Memory B cell (primary cell): ENCODE measurements around the gene SH3RF1.
"Not testable (repeated sequence)": the region's sequence is repeated elsewhere in the genome, so short reads cannot be mapped to it uniquely, and the experiment has no call there.

Experiments
- ATAC-seq: fragments of 150-1000 bp; cut with Tn5 transposase; 2 replicates; pipeline ENCODE4 v1.10.0; 2021; ENCODE audit warnings: low read depth, mild to moderate bottlenecking, moderate library complexity
- DNase-seq, 2 donors: peaks; one replicate each; pipeline ENCODE4 v3.0.0; 2022; ENCODE audit warnings: low spot score in 2 of 2
- H3K27ac Mint-ChIP-seq: one replicate; pipeline ENCODE4 v1.8.0; 2022; ENCODE audit warnings: mild to moderate bottlenecking, moderate library complexity, mixed read lengths
- H3K27me3 Mint-ChIP-seq: one replicate; pipeline ENCODE4 v1.8.0; 2022; ENCODE audit warnings: mixed read lengths
- H3K36me3 Mint-ChIP-seq: one replicate; pipeline ENCODE4 v1.8.0; 2022; ENCODE audit warnings: mild to moderate bottlenecking, mixed read lengths
- H3K4me1 Mint-ChIP-seq: one replicate; pipeline ENCODE4 v1.8.0; 2022; ENCODE audit warnings: mixed read lengths
- H3K4me3 Mint-ChIP-seq: one replicate; pipeline ENCODE4 v1.8.0; 2022; ENCODE audit warnings: mild to moderate bottlenecking, moderate library complexity, mixed read lengths
- H3K9me3 Mint-ChIP-seq: one replicate; pipeline ENCODE4 v1.8.0; 2022; ENCODE audit warnings: mixed read lengths

SH3RF1 gene

DNA sequence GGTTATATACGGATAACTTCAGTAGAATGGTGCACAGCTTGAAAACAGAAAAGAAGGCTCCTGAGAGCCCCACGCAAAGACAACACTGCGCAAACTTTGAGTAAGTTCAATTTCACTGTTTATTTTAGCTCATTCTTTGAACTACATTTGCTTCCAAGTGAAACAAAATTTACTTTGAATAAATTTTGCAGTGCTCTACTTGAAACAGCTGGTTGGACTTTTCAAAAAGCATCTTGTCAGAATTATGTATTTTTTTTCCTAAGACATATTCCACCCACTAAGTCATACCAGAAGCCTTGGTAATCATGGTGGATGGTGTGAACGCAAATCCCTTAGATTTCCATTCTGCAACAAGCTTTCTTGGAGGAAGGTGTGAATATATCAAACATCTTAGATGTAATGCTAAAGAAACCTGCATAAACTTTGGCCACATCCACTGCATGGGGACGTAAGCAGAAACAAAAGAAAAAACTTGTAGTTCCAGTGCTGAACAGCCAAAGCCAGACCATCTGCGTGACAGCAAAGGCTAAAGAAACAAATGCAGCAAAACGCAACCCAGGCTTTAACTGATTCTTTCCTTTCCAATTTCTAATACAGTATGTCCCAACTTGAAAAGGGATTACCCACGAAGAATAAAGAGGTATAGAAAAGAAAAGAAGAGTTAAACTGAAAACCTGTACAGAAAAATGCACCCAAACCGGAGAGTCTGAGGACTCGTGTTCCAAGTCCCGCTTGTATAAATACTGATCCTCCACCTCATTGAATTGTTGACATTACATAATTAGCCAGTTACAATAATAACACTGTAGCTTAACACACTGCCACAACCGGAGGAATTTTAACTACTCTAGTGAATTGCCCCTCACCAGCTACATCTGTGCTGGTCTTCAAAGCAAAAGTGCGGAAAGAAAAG, 90.9 kb downstream of the SH3RF1 start:
- H3K36me3 Mint-ChIP-seq: no peaks in the 10 kb centered on the region
- H3K27me3 Mint-ChIP-seq: no peaks in the 10 kb centered on the region
- ATAC-seq (no peak), DNase-seq (no peak)
- H3K27ac Mint-ChIP-seq: no peak overlapping the region
- H3K4me3 Mint-ChIP-seq: no peak overlapping the region
- no peaks in the 10 kb centered on the region for H3K9me3 Mint-ChIP-seq
- peaks cover 11% of the 10 kb centered on the region for H3K4me1 Mint-ChIP-seq

DNA sequence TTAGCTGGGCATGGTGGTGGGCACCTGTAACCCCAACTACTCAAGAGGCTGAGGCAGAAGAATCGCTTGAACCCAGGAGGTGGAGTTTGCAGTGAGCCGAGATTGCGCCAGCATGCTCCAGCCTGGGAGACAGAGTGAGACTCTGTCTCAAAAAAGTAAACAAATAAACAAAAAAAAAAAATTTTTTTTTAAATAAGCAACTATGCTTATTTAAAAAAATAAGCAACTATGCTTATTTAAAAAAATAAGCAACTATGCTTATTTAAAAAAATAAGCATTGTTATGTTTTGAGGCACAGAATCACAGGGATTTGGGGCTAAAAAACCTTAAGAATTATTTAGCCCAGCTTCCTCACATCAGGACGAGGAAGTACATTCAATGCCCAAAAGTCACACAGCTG, 92.7 kb downstream of the SH3RF1 start:
- not testable (repeated sequence) for H3K36me3 Mint-ChIP-seq, ATAC-seq, DNase-seq, H3K9me3 Mint-ChIP-seq, H3K4me3 Mint-ChIP-seq, H3K27ac Mint-ChIP-seq, H3K27me3 Mint-ChIP-seq
- peaks cover 11% of the 10 kb centered on the region for H3K4me1 Mint-ChIP-seq

DNA sequence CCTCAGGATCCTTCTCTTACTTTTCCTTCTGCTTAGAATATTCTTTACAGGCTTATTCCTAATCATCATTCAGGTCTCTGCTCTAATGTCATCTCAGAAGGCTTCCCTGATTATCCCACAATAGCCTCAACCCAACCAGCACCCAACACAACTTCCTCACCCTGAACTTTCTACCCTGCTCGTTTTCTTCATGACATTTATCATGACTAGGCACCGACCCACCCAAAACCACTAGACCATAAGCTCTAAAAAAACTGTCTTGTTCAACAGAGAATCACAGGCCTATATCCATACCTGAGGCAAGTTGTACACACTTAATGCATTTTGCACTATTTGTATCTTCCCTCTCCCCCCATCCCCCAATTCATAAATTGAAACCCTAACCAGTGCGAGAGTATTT, 95.3 kb downstream of the SH3RF1 start:
- no peak overlapping the region for H3K4me3 Mint-ChIP-seq
- no peaks in the 10 kb centered on the region for H3K36me3 Mint-ChIP-seq
- no peaks in the 10 kb centered on the region for H3K9me3 Mint-ChIP-seq
- no peak for ATAC-seq
- peaks cover 9% of the 10 kb centered on the region for H3K4me1 Mint-ChIP-seq
- H3K27me3 Mint-ChIP-seq: no peaks in the 10 kb centered on the region
- DNase-seq: no peak
- H3K27ac Mint-ChIP-seq: no peak overlapping the region

DNA sequence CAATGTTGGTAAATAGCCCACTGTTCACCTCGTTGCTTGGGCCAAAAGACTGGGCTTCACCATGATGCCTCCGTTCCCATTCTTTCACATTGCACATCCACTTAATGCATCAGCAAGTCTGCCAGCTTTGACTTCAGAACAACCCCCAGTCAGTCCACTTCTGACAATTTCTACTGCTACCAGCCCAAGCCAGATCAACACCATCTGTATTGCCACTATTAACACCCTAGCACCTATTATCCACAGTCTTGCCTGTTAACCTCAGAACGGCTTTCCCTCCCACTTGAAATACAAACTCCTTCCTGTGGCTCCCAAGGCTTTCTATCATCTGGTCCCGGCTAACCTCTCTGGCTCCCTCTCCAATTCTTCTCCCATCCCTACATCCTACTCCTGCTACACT, 95.7 kb downstream of the SH3RF1 start:
- ATAC-seq (no peak), DNase-seq (no peak)
- no peaks in the 10 kb centered on the region for H3K27me3 Mint-ChIP-seq
- no peaks in the 10 kb centered on the region for H3K36me3 Mint-ChIP-seq
- no peak overlapping the region for H3K27ac Mint-ChIP-seq
- H3K4me1 Mint-ChIP-seq: peaks cover 9% of the 10 kb centered on the region
- H3K9me3 Mint-ChIP-seq: no peaks in the 10 kb centered on the region
- no peak overlapping the region for H3K4me3 Mint-ChIP-seq

DNA sequence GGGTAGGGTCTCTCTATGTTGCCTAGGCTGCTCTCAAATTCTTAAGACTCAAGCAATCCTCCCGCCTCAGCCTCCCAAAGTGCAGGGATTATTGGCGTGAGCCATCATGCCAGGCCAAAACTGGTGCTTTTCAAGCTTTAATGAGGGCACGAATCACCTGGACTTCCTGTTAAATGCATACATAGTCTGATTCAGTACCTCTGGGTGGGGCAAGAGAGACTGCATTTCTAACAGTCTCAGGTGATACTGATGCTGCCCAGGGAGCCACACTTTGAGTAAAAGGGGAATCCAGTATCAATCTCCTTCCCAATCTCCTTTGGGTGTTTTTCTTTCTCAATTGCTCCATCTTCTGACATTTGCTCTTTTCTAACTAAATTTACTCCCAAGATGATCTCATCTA, 96.5 kb downstream of the SH3RF1 start:
- H3K9me3 Mint-ChIP-seq: no peaks in the 10 kb centered on the region
- no peak overlapping the region for H3K4me3 Mint-ChIP-seq
- no peaks in the 10 kb centered on the region for H3K36me3 Mint-ChIP-seq
- H3K4me1 Mint-ChIP-seq: peaks cover 9% of the 10 kb centered on the region
- ATAC-seq (no peak), DNase-seq (no peak)
- H3K27ac Mint-ChIP-seq: no peak overlapping the region
- no peaks in the 10 kb centered on the region for H3K27me3 Mint-ChIP-seq

DNA sequence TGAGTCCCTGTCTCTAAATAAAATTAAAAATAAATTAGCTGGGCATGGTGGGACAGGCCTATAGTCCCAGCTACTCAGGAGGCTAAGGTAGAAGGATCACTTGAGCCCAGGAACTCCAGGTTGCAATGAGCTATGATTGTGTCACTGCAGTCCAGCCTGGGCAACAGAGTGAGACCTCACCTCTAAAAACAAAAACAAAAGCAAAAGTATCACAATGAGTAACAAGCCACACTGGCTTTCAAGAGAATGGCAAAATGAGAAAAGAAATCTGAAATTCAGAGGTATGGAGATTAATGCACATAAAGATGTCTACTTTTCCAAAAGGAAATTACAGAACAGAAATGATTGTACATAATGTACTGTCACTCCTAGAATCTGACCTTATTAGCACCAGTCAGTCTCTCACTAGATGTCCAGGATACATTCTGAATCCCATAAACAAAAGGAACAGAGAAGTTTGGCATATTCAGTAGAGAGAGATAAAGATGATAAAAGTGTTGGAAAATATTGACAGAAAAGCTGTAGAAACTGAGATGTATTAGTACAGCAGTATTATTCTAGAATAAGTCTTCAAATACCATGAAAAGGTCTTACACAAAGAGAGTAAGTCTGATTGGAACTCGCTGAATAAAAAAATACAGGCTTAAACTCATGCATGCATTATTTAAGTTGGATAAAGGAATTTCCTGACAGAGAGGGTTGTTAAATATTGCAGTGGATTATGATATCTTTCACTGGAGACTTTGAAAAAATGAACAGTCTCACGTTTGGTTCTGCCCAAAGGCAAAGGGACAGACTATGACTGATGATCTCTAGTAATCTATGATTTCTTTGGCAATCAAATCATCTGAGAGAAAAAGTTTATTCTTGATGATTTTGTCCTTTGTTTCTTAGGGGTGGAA, 102.5 kb downstream of the SH3RF1 start:
- Mint-ChIP-seq H3K4me1 (peaks cover 7% of the 10 kb centered on the region), H3K36me3 (no peaks in the 10 kb centered on the region), H3K27ac (peak overlapping the region; percentile 15), H3K27me3 (no peaks in the 10 kb centered on the region), H3K4me3 (no peak overlapping the region), H3K9me3 (no peaks in the 10 kb centered on the region)
- no peak for ATAC-seq
- no peak for DNase-seq

DNA sequence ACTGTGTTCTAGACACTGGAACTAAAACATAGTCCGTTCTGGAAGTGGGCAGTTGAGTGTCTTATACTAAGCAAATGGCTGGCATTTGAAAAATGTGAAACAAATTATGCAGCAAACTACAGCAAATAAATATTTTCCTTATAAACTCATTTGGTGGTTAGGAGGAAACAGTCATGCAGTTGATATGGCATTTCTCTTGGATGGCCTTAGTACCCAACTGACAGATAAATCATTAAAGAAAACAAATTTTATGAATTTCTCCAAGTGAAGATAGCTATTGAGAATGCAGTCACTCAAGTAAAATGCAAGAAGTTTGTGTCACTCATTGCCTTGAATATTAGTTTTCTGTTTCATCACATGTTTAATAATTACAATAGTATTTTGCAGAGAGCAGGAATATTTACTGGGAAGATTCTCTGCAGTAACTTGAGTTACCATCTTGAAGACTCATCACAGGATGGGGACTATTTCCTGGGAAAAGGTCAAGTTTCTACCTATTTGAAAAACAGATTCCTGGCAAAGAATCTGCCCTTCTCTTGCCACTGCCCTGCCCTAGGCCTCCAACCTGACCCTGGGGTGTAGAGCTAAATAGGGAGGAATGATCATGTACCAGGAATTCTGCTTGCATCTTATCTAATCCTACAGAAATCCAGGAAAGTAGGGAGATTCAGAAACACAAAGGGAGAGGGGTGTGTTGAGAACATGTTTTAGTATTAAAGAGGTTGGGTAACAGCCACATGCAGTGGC, 105.9 kb downstream of the SH3RF1 start:
- Mint-ChIP-seq H3K27ac (no peak overlapping the region), H3K4me1 (peaks cover 5% of the 10 kb centered on the region), H3K9me3 (no peaks in the 10 kb centered on the region), H3K36me3 (no peaks in the 10 kb centered on the region), H3K27me3 (no peaks in the 10 kb centered on the region), H3K4me3 (no peak overlapping the region)
- DNase-seq (no peak), ATAC-seq (no peak)

DNA sequence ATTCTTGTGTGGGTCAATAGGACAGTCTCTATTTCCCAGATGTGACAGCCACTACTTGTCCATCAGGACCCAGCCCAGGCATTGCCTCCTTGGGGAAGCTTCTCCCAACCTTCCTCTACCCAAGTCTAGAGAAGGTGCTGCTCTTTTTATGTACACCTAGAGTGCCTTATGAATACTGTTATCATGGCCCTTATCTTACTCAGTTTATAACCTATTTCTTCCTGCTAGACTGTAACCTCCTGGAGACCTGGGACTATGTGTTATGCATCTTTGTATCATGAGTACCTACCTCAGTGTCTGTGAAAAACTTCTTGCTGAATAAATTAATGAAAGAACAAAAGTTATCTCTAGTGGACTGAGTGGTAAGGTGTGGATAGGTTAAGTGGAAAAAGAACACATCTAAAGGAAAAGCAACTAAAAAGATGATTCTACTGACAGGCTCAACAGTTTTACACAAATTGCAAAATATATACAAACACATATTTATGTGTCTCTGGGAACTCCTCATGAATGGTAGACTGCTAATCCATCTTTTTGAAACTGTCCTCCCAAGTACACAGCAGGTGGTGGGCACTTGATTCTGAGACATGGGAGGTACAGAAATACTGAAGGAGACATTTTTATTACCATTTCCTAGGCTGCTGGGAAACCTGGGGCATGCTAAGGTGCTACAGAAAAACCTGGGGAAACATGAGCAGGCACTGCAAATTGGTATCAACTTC, 106.6 kb downstream of the SH3RF1 start:
- H3K36me3 Mint-ChIP-seq: no peaks in the 10 kb centered on the region
- ATAC-seq (no peak), DNase-seq (no peak)
- H3K4me3 Mint-ChIP-seq: no peak overlapping the region
- no peaks in the 10 kb centered on the region for H3K27me3 Mint-ChIP-seq
- no peaks in the 10 kb centered on the region for H3K9me3 Mint-ChIP-seq
- H3K4me1 Mint-ChIP-seq: peaks cover 5% of the 10 kb centered on the region
- H3K27ac Mint-ChIP-seq: no peak overlapping the region

DNA sequence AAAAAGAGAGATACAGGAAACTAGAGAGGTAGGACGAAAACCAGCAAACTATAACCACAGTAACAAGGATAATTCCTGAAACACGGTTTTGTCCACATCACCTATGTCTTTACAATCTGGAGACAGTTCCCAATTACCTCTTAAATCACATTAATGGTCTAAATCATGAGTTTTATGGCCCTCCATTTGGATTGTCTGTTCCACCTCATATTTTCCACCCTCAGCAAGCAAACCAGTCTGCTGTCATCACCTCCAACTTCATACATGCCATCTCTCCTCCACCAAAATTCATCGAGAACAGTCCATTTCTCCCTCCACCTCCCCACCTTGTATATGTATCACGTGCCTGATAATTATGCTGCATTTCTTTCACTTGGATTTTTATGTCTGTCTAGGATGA, 107.3 kb downstream of the SH3RF1 start:
- Mint-ChIP-seq H3K4me1 (peaks cover 5% of the 10 kb centered on the region), H3K4me3 (no peak overlapping the region), H3K27ac (no peak overlapping the region), H3K27me3 (no peaks in the 10 kb centered on the region), H3K36me3 (no peaks in the 10 kb centered on the region), H3K9me3 (no peaks in the 10 kb centered on the region)
- ATAC-seq (no peak), DNase-seq (no peak)

DNA sequence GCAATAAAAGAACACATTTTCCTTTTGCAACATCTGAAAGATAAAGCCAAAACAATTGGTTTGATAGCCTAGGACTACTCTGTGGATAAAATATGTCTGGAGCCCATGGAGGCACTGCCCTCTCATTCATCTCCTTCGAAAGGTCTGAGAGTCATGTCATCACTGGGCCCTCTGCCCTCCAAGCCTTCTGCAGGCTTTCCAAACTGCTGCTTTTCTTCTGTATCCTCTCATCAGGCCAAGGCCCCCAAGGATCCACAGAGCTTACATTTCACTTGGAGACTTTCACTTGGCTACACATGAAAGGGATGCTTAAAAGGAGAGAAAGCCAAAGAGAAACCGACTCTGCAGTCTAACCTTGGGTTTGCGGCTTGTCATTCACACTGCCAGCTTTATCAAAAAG, 109.9 kb downstream of the SH3RF1 start:
- Mint-ChIP-seq H3K36me3 (peaks cover 3% of the 10 kb centered on the region), H3K9me3 (no peaks in the 10 kb centered on the region), H3K4me3 (no peak overlapping the region), H3K27me3 (no peaks in the 10 kb centered on the region), H3K4me1 (no peaks in the 10 kb centered on the region), H3K27ac (no peak overlapping the region)
- DNase-seq (no peak), ATAC-seq (no peak)

DNA sequence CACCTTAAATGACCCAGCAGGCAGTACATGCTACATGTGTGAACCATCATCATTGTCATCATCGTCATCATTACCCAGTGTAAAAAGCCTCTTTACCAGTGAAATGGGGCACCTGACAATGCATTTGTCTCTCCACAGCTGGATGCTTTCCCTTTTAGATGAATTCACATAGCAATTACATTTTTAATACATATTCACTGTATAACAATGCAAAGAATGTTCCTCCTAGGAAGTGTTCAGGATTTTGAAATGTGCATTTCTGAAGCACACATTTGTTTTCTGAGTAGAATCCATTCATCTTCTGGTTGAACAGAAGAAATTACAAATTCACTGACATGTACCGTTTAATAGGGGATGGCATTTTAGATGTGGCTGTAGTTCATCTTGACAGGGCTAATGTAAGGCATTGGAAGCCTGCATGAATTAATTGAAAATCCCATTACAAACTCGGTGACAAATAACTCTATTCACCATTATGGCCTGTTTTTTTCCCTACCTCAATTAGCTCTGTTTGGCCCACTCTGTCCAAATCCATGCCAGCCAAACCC, 111.1 kb downstream of the SH3RF1 start:
- no peak overlapping the region for H3K4me3 Mint-ChIP-seq
- DNase-seq (no peak), ATAC-seq (no peak)
- peaks cover 8% of the 10 kb centered on the region for H3K36me3 Mint-ChIP-seq
- H3K27me3 Mint-ChIP-seq: no peaks in the 10 kb centered on the region
- H3K4me1 Mint-ChIP-seq: no peaks in the 10 kb centered on the region
- H3K9me3 Mint-ChIP-seq: no peaks in the 10 kb centered on the region
- H3K27ac Mint-ChIP-seq: no peak overlapping the region

DNA sequence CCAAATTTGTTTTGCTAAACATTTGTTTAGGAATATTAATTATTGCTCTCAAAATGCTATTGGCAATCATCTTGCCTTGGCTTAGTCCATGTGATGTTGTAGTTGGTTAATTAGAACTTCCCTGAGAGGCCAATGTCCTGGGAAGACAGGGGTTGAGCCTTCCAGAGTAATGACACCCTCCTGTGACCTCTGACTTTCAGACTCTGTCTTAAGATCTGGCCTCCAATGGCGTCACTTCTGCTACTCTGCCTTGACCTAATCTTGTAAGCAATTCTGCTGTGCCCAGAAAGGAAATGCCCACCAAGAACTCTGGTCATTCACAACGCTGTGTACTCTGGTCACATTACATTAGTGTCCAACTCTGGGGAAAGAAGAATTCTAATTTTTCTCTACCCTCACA, 111.9 kb downstream of the SH3RF1 start:
- Mint-ChIP-seq H3K9me3 (no peaks in the 10 kb centered on the region), H3K36me3 (peaks cover 8% of the 10 kb centered on the region), H3K4me3 (no peak overlapping the region), H3K4me1 (peaks cover 4% of the 10 kb centered on the region), H3K27ac (no peak overlapping the region), H3K27me3 (no peaks in the 10 kb centered on the region)
- DNase-seq (no peak), ATAC-seq (no peak)

DNA sequence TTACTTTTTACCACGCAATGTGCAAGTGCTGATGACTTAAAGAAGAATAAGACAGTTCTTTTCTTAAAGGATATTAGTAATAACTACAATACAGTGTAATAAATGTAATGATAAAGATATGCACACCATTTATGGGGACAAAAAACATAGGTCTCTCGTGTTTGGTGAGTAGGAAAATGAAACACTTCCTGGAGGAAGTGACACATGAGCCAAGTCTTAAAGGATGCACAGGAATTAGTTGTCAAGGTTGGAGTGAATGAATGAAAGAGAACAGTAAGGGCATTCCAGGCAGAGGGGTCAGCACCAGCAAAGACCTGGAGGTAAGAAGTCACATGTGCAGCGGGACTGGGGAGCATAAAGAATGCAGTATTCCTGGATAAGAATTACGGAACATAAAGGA, 112.7 kb downstream of the SH3RF1 start:
- Mint-ChIP-seq H3K27me3 (no peaks in the 10 kb centered on the region), H3K4me1 (peaks cover 5% of the 10 kb centered on the region), H3K27ac (no peak overlapping the region), H3K9me3 (no peaks in the 10 kb centered on the region), H3K4me3 (no peak overlapping the region), H3K36me3 (peaks cover 8% of the 10 kb centered on the region)
- no peak for ATAC-seq
- DNase-seq: no peak
